ENCODE measurements around the gene ADGRG1.

DNA sequence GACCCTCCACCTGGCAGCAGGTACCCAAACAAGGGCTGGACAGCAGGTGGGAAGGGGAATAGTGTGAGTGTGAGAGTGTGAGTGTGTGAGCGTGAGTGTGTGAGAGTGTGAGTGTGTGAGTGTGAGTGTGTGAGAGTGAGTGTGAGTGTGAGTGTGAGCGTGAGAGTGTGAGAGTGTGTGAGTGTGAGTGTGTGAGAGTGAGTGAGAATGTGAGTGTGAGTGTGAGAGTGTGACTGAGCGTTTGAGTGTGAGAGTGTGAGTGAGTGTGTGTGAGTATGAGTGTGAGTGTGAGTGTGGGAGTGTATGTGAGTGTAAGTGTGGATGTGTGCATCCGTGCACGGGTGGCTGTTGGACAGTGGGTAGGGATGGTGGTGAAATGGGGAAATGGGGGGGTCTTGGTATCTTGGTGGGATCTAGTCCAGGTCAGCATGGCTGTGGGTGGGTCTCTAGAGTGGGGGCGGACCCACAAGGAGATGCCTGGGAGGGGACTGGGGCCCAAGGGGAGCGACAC is 408 bp downstream of the ADGRG1 start:
- TF ChIP-seq POLR2A (IDR thresholded peaks at IDR 0.05; ENCODE audit: low read length) (no peak), GATA1 (IDR thresholded peaks at IDR 0.05; ENCODE audit: low read depth, low read length) (no peak)
